Activated T-helper 9 cell treated with anti-CD3 and anti-CD28 coated beads, Interleukin-2, amount 50 U/mL, for 16 hours (primary cell): ENCODE measurements around the gene DUSP9.
"Not testable (repeated sequence)": the region's sequence is repeated elsewhere in the genome, so short reads cannot be mapped to it uniquely, and the experiment has no call there.

Source experiments
- DNase-seq: peaks from one replicate; pipeline ENCODE4 v3.0.0-alpha.2; 2020; ENCODE audit warnings: low read depth

The DUSP9 gene, protein sequence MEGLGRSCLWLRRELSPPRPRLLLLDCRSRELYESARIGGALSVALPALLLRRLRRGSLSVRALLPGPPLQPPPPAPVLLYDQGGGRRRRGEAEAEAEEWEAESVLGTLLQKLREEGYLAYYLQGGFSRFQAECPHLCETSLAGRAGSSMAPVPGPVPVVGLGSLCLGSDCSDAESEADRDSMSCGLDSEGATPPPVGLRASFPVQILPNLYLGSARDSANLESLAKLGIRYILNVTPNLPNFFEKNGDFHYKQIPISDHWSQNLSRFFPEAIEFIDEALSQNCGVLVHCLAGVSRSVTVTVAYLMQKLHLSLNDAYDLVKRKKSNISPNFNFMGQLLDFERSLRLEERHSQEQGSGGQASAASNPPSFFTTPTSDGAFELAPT

DNA sequence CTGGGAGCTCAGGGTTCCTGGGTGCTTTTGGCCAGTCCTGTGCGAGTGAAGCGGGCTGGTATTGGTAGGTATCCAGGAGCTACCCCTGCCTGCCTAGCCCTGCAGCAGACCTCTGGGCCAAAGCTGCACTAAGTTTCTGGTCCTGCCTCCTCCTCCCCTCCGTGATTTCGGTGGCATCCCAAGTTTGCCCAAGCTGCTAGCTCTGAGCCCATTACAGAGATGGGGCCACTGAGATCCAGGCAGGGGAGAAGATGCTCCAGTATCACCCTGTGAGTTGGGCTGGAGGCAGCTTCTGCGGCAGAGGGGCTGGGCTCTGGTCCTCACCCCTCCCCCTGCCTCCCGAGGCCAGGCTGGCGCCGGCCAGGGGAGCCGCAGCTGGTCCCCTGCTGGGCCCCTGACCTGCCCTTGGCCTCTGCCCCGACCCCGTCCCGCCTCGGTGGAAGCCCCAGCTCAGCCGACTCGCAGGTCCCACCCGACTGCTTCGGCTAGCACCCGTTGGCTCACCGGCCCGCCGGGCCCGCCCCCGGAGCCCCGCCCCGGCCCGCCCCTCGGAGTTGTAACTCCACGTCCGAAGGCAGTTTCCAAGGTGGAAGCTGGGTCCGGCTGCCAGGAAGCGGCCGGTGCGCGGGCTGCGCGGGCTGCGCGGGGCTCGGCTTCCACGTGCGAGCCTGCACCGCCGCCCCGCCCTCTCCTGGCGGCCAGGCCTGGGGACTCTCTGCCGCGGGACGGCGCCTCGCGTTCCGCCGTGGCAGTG lies at the start of gene DUSP9:
TSS of gene DUSP9 (plus strand) at position 584 of the 754 bp plus-strand sequence. CDS start 751 bp downstream, outside the sequence.
- DNase-seq = no peak

DNA sequence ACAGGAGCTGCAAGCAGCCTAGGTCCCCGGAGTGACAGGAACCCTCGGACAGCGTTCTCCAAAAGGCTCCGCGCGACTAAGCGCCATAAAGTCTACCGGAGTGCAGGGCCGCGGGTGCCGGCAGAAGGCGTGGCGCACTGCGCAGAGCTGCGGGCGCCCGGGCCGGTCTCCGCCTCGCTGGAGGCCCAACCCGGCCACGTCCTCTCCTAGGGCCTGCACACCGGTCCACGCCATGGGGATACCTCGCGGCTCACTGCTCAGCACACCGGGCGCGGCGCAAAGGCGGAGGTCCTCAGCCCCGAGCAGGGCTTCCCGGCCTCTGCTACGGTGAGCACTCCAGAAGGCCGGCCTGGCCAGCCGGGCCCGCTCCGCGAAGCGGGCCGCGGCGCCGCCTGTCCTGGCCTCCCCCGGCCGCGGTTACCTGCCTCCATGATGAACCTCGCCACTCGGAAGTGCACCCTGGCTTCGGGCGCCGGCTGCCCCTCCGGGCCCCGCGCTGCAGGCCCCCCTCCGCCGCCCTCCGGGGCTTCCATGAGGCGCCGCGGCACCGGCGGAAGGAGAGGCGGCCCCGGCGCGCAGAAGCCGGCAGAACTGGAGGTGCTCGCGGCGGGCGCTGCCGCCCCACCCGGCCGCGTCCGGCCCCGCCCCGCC lies 48.3 kb upstream of the DUSP9 start, which contains the start of gene CCNQ:
TSS of gene CCNQ (minus strand) at position 599 of the 651 bp plus-strand sequence. CDS start at position 533, 66 bp downstream.
- no peak for DNase-seq

- peak; percentile 83 for DNase-seq
Measured at GRCh38 chrX:153599192-153600031, 47.6 kb upstream of the DUSP9 start.

DNA sequence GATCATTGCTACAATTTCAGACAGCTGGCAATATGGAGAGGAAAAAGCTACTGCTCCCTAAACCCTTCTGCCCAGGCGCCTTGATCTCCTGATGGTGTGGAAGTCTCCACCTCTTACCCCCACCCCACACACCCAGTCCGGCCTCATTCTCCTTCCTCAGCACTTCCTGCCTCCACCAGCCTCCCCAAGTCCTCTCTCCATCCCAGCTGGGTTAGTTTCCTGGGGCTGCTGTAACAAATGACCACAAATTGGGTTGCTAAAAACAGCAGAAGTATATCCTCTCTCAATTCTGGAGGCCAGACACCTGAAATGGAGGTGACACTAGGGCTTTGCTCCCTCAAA lies 47.0 kb upstream of the DUSP9 start:
- no peak for DNase-seq

- no peak for DNase-seq
Measured at GRCh38 chrX:153600921-153601320, 46.1 kb upstream of the DUSP9 start.

DNA sequence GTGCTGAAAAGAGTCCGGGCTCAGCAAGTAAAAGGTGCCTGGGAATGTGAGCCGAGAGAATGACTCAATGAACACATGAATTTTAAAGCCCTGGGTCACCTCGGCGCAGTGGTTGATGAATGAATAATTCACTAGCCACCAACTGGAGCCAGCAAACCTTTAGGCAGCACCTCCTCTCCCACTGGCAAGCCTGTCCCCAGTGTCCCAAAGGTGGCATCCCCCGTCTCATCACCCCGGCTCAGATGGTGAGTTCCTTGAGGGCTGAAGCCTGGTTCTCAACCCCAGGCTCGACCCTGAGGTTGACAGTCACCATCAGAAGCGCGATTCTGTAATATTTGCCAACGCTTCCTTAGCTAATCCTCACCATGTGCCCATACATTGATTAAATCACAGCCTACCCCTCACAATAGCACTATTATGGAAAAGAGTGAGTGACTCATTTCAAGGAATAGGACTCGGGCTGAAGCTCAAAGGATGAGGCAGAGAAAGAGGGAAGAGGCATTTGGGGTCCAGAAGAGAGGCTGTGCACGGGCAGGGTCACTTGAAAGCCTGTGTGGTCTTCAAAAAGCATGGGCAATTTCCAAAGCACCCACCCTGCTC lies 45.4 kb upstream of the DUSP9 start:
- no peak for DNase-seq

- no peak for DNase-seq
Measured at GRCh38 chrX:153602601-153603000, 44.4 kb upstream of the DUSP9 start.

DNA sequence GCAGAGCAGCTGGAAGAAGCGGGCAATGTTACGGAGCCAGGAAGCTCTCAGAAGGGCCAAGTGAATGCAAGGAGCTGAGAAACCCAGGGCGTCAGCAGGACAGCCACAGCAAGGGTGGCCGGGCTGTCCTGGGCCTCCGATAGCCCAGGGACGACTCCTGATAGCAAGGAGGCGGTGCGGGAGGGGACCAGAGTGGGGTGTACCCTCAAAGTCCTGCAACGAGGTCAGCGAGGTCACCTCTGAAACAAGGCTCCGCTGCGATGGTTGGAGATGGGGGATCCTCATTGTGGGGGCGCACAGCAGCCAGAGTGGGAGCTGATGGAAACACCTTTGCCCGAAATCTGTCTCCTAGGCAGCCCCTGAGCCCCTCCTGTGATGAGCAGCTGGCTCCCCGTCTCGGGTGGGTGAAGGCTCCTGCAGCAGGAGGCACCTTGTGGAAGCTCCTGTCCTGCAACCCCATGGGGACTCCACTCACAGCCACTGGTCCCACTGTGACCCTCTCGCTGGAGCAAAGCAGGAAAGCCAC lies 43.8 kb upstream of the DUSP9 start:
- DNase-seq = no peak

GRCh38 chrX:153604666-153605380 lies 42.2 kb upstream of the DUSP9 start:
- DNase-seq = not testable (repeated sequence)

- DNase-seq = no peak
Measured at GRCh38 chrX:153606503-153606902, 40.5 kb upstream of the DUSP9 start.

DNA sequence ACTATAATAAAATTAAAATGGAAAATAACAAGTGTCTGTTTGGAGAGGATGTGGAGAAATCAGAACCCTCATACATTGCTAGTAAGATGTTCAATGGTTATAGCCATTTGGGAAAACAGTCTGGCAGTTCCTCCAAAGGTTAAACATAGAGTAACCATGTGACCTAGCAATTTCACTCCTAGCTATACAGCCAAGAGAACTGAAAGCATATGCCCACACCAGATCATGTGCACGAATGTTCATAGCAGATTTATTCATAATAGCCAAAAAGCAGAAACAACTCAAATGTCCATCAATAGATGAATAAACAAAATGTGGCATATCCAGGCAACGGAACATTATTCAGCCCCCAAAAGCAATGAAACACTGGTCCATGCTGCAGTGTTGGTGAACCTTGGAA lies 38.6 kb upstream of the DUSP9 start:
- no peak for DNase-seq

DNA sequence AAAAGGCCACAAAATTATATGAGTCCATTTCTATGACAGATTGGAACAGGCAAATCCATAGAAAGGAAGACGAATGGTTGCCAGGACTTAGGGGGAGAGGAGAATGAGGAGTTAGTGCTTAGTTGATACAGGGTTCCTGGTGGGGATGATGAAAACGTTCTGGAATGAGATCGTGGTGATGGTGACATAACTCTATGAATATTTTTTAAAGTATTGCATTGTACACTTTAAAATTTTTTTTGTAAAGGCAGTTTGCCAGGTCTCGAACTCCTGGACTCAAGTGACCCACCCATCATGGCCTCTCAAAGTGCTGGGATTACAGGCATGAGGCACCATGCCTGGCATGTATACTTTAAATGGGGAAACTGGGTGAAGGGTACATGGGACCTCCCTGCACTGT lies 38.2 kb upstream of the DUSP9 start:
- DNase-seq = no peak

DNA sequence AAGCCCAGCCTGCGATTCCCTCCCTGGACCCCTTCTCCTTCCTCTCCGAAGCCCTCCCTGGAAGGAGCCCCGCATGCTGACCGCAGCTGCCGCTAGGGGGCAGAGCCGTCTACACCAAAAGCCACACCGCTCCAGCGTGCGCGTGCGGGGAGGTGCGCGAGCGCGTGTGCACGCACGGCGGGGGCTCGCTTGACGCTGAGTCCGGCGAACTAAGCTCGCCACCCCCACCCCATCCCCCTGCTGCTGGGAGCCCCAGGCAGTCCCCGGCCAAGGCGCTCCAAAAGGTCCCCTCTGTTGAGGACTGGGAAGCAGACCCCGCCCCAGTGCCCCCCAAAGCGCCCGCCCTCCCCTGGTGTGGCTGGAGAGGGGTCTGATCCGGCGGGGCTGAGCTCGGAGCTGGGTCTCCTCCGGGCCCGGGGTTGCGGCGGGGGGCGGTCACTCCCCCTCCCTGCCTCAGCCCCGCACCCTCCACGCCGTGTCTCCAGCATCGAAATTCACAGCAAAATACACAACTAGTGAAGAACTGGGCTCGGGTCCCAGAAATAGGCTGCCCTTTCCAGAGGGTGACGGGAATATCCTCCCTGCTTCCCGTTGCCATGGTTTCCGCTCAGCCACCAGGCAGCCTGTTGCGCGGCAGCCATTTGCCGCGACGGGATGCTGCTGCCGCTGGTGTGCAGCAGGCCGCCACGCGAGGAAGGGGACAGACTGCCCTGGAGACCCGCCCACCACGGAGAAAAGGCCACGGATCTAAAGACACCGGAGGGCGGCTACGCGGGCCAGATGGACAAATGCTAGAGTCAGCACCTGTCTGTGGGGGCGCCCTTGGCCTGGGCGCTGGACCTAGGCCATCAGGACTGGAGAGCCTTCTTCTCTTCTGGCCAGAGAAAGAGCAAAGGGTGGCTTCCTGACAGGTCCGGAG lies 36.8 kb upstream of the DUSP9 start:
- peak; percentile 66 for DNase-seq

- no peak for DNase-seq
Measured at GRCh38 chrX:153610836-153611213, 36.2 kb upstream of the DUSP9 start.

- DNase-seq = no peak
Measured at GRCh38 chrX:153611298-153612095, 35.5 kb upstream of the DUSP9 start.

DNA sequence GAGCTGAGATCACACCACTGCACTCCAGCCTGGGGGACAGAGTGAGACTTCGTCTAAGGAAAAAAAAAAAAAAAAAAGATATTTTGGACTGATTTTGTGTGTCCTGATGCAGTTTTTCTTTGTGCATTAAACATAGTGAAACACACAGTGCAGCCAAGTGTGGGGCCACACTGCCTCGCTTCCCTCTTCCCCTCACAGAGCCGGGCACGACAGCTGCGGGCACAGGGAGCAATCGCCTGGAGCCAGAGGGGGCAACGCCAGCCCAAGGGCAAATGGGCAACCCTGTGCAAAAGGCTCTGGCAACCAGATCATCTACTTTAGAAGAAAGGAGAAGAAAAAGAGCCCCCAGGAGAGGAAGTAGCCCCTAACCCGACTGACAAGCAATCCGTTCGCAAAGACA lies 34.6 kb upstream of the DUSP9 start:
- no peak for DNase-seq

DNA sequence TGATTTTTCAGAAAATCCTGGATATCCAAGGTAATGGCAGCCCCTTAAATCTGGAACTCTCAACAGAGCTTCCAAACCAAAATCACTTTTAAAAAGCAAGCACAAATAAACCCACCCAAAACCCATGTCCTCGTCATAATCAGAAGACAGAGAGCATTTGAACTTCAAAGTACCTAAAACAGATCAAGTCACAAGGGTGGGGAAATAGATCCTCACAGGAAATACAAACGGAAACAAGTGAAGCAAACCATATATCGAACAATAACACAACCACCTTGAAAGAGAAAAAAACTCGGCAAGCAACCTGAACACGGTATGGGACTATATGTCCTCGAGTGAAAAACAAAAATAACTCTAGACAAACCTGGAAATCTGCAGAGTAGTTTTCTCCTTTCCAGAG lies 32.2 kb upstream of the DUSP9 start:
- DNase-seq = no peak

GRCh38 chrX:153620576-153620975 lies 26.4 kb upstream of the DUSP9 start:
- no peak for DNase-seq
